AG04450 (cell line): ENCODE measurements around the gene SLC7A4. TPM values are rescaled to one million over a fixed set of nuclear protein-coding genes. Genes with fewer than 3 reads are reported as not detected.

Experiments
- CTCF ChIA-PET: fragments of 300-600, 350-600 bp; formaldehyde crosslinking; extraction: SDS; loops from one replicate; lab custom pipeline; 2022; ENCODE audit warnings: antibody characterized with exemption, inconsistent platforms; lab: Charles Lee
- POLR2A ChIA-PET: fragments of 350-600 bp; formaldehyde crosslinking; extraction: SDS; loops from one replicate; lab custom pipeline; 2021; ENCODE audit warnings: antibody characterized with exemption, inconsistent platforms; lab: Yijun Ruan, JAX
- DNase-seq: peaks from one replicate; pipeline ENCODE4 v3.0.0-alpha.2; 2011; ENCODE audit warnings: low read depth, low spot score
- H3K27ac ChIP-seq: one replicate; pipeline ENCODE4 v1.5.1; 2012; ENCODE audit warnings: low read depth, low read length, control low read depth
- H3K27me3 ChIP-seq: one replicate; pipeline ENCODE4 v1.6.0; 2012; ENCODE audit warnings: low read length; ENCODE audit not compliant: control insufficient read depth, insufficient read depth
- H3K4me3 ChIP-seq: 2 replicates; pipeline ENCODE4 v1.5.1; 2011; ENCODE audit warnings: mild to moderate bottlenecking, low read depth, low read length, control low read depth
- H3K9me3 ChIP-seq: 2 replicates; pipeline ENCODE4 v1.5.1; 2012; ENCODE audit warnings: low read length; ENCODE audit not compliant: control insufficient read depth, insufficient read depth
- CTCF ChIP-seq: IDR thresholded peaks from 2 replicates; pipeline ENCODE4 v1.5.1; 2011; ENCODE audit warnings: low read depth, low read length, control low read depth, inconsistent platforms
- polyA plus RNA-seq: library from polyadenylated mRNA; depleted of rRNA; stranded (reverse); fragments of >200 nt; gene quantifications from 2 replicates; pipeline ENCODE4 v1.2.3, GENCODE V29; 2011

SLC7A4 gene
- polyA plus RNA-seq, 1 experiment, result 0.11 TPM

- ChIA-PET CTCF (interaction anchor here (1.4 kb wide), 1 partner anchor 20 kb away, joined by 3 read pairs; the partner anchor contains the start of gene P2RX6), POLR2A (no interaction called here)
- peaks cover 12% of the 10 kb centered on the region for H3K27me3 ChIP-seq
- no peaks in the 10 kb centered on the region; the same call in 1 of the 2 replicates for H3K9me3 ChIP-seq
- no peak overlapping the region for H3K27ac ChIP-seq
- TF ChIP-seq CTCF, result no peak
- H3K4me3 ChIP-seq, result no peak overlapping the region
- DNase-seq, result no peak
These were observed 2.6 kb upstream of the SLC7A4 start for GRCh38 chr22:21034989-21035388.

GRCh38 chr22:21033895-21034294 is 1.5 kb upstream of the SLC7A4 start:
- TF ChIP-seq CTCF, result no peak
- CTCF ChIA-PET, result no interaction called here
- POLR2A ChIA-PET, result no interaction called here
- DNase-seq, result no peak
- no peak overlapping the region for H3K27ac ChIP-seq
- H3K4me3 ChIP-seq, result no peak overlapping the region
- H3K27me3 ChIP-seq, result peaks cover 20% of the 10 kb centered on the region
- H3K9me3 ChIP-seq, result no peaks in the 10 kb centered on the region; the same call in 1 of the 2 replicates

- ChIA-PET CTCF (no interaction called here), POLR2A (no interaction called here)
- no peak for DNase-seq
- Histone ChIP-seq H3K4me3 (no peak overlapping the region), H3K27me3 (peaks cover 23% of the 10 kb centered on the region), H3K9me3 (no peaks in the 10 kb centered on the region; the same call in 1 of the 2 replicates), H3K27ac (no peak overlapping the region)
- TF ChIP-seq CTCF, result no peak
These were observed 717 bp upstream of the SLC7A4 start for GRCh38 chr22:21032868-21033688.

GRCh38 chr22:21031545-21032036 is 770 bp downstream of the SLC7A4 start:
- no peak overlapping the region; the same call in 1 of the 2 replicates for H3K4me3 ChIP-seq
- no peak for TF ChIP-seq CTCF
- H3K27ac ChIP-seq, result no peak overlapping the region
- H3K27me3 ChIP-seq, result peaks cover 23% of the 10 kb centered on the region
- no peaks in the 10 kb centered on the region; the same call in 1 of the 2 replicates for H3K9me3 ChIP-seq
- CTCF ChIA-PET, result no interaction called here
- no peak for DNase-seq
- POLR2A ChIA-PET, result no interaction called here
